Thyroid gland (tissue), 4 donors: ENCODE results near the gene ESRP2.

Source experiments
- POLR2A ChIP-seq, 2 donors: fragments of 450-650 bp; IDR thresholded peaks; one replicate each; pipeline ENCODE4 v1.6.1; 2017; ENCODE audit warnings: antibody characterized with exemption in 2 of 2, mild to moderate bottlenecking in 2 of 2, moderate library complexity in 1 of 2
- TF ChIP-seq, protein P1 (sequence below), 6 experiments: fragments of 200-600 bp in 3 of 6; fragments of 450-650 bp in 3 of 6; sonication (generic) in 3 of 6; IDR thresholded peaks; one replicate each; pipeline ENCODE4 v1.5.1; 2016 to 2019; ENCODE audit warnings: antibody characterized with exemption in 6 of 6, mild to moderate bottlenecking in 2 of 6, inconsistent platforms in 1 of 6, moderate library complexity in 1 of 6

DNA sequence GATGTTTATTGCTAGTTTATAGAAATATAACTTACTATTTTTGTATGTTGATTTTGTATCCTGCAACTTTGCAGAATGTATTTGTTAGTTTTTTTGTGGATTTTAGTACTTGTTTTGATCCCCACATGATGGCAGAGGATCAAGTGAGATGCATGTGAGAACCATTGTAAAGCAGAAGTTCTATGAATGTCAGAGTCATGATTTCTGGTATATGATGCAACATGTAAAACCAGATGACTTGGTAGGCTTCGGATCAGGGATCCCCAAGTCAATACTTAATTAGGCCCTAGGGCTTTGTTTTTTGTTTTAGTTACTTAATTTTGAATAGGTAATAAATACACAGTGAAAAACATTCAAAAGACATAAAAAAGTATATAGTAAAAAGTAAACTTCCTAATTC is 45.8 kb downstream of the ESRP2 start:
- TF ChIP-seq, protein P1, sequence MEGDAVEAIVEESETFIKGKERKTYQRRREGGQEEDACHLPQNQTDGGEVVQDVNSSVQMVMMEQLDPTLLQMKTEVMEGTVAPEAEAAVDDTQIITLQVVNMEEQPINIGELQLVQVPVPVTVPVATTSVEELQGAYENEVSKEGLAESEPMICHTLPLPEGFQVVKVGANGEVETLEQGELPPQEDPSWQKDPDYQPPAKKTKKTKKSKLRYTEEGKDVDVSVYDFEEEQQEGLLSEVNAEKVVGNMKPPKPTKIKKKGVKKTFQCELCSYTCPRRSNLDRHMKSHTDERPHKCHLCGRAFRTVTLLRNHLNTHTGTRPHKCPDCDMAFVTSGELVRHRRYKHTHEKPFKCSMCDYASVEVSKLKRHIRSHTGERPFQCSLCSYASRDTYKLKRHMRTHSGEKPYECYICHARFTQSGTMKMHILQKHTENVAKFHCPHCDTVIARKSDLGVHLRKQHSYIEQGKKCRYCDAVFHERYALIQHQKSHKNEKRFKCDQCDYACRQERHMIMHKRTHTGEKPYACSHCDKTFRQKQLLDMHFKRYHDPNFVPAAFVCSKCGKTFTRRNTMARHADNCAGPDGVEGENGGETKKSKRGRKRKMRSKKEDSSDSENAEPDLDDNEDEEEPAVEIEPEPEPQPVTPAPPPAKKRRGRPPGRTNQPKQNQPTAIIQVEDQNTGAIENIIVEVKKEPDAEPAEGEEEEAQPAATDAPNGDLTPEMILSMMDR (IDR thresholded peaks at IDR 0.05): no peak
- TF ChIP-seq POLR2A (IDR thresholded peaks at IDR 0.05): no peak
